Activated T-helper 1 cell treated with anti-CD3 and anti-CD28 coated beads, Interleukin-2, amount 50 U/mL, for 16 hours (primary cell): ENCODE results near the gene DAZ4.
"Not testable (repeated sequence)": the region's sequence is repeated elsewhere in the genome, so short reads cannot be mapped to it uniquely, and the experiment has no call there.

Experiments
- DNase-seq, 2 donors: peaks; one replicate each; pipeline ENCODE4 v3.0.0-alpha.2; 2020; ENCODE audit warnings: low read depth in 1 of 2, low spot score in 1 of 2

DAZ4 gene, protein sequence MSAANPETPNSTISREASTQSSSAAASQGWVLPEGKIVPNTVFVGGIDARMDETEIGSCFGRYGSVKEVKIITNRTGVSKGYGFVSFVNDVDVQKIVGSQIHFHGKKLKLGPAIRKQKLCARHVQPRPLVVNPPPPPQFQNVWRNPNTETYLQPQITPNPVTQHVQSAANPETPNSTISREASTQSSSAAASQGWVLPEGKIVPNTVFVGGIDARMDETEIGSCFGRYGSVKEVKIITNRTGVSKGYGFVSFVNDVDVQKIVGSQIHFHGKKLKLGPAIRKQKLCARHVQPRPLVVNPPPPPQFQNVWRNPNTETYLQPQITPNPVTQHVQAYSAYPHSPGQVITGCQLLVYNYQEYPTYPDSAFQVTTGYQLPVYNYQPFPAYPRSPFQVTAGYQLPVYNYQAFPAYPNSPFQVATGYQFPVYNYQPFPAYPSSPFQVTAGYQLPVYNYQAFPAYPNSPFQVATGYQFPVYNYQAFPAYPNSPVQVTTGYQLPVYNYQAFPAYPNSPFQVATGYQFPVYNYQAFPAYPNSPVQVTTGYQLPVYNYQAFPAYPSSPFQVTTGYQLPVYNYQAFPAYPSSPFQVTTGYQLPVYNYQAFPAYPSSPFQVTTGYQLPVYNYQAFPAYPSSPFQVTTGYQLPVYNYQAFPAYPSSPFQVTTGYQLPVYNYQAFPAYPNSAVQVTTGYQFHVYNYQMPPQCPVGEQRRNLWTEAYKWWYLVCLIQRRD

DNA sequence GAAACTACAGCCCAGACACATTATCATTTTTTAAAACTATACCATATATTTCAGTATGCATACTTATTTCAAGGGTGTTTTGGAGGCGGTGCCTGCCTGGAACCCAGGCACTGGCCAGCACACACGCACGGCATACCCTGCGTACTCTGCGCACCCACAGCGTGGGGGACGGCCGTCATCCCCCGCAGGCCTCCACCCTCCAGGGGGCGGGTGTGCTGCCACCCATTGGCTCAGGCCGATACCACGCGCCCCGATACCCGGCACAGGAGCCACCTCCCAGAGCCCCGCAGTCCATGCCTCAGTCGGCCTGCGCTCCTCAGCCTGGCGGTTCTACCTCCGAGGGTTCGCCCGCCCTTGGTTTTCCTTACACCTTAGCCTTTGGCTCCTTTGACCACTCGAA is at the start of gene DAZ4:
DAZ4 (plus strand) TSS at position 301 of the 400 bp plus-strand sequence. CDS start 208 bp downstream, outside the sequence.
- DNase-seq: not testable (repeated sequence)

DNA sequence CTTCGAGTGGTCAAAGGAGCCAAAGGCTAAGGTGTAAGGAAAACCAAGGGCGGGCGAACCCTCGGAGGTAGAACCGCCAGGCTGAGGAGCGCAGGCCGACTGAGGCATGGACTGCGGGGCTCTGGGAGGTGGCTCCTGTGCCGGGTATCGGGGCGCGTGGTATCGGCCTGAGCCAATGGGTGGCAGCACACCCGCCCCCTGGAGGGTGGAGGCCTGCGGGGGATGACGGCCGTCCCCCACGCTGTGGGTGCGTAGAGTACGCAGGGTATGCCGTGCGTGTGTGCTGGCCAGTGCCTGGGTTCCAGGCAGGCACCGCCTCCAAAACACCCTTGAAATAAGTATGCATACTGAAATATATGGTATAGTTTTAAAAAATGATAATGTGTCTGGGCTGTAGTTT is 20.4 kb upstream of the DAZ4 start, which contains the start of gene DAZ3:
DAZ3 (minus strand) TSS at position 101 of the 400 bp plus-strand sequence. CDS start 208 bp downstream, outside the sequence.
- not testable (repeated sequence) for DNase-seq

DNA sequence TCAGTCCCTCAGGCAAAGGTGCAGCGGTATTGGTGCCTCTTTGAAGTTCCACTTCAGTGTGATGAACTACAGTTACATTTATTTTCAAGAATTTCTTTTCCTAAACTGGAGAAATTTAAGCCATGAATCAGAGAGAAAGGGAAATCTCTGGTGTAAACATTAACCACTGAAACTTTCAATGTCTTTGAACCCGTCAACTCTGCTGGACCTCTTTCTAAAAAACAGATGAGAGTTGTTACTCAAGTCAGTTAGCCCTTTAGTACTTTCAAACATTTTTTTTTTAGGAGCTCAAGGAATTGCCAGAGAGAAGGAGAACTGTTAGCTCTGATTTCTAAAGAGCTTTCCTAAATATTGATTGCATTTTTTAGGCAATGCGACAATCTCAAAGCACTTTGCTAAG is 11.9 kb upstream of the DAZ4 start:
- not testable (repeated sequence) for DNase-seq

DNA sequence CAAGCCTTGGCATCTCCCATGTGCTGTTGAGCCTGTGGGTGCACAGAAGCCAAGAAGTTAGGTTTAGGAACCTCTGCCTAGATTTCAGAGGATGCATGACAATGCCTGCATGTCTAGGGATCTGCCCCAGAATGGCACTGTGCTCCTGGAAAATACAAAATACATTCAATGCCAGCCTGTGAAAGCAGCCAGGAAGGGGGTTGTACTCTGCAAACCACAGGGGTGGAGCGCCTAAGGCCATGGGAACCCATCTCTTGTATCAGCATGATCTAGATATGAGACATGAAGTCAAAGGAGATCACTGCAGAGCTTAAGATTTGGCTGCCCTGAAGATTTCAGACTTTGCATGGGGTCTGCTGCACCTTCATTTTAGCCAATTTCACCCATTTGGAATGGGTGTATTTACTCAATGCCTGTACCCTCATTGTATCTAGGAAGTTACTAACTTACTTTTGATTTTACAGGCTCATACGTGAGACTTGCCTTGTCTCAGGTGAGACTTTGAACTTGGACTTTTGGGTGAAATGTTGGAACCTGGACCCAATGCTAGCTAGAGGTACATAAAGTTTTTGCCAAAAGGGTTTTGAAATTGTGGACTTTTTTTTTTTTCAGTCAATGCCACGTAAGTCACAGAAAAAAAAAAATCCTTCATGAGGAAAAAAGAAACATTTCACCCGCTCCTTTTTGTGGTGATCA is 9.4 kb upstream of the DAZ4 start:
- not testable (repeated sequence) for DNase-seq

DNA sequence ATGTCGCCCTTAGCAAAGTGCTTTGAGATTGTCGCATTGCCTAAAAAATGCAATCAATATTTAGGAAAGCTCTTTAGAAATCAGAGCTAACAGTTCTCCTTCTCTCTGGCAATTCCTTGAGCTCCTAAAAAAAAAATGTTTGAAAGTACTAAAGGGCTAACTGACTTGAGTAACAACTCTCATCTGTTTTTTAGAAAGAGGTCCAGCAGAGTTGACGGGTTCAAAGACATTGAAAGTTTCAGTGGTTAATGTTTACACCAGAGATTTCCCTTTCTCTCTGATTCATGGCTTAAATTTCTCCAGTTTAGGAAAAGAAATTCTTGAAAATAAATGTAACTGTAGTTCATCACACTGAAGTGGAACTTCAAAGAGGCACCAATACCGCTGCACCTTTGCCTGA is 8.7 kb upstream of the DAZ4 start:
- not testable (repeated sequence) for DNase-seq
